ENCODE measurements around the gene DEDD2.
A peak's percentile ranks its signal among the peaks of the same experiment; 100 is the strongest.

The DEDD2 gene

DNA sequence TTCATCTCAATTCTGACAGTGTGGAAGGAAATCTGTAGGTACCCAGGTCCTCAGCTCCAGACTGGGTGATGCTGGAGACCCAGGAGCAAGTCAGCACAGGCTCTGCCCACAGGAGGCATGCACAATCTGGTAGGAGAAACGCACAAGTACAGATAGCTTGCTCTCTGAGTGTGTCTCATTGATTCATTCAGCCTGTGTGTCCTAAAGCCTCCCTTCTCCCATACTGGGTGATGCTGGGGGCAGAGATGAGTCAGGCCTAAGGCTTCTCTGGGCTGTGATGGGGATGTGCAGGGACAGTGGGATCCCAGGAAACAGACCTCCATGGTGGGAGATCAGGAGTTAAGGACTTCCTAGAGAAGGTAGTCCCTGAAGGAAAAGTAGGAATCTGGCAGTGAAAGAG lies 9.4 kb upstream of the DEDD2 start:
- DNase-seq = no peak

DNA sequence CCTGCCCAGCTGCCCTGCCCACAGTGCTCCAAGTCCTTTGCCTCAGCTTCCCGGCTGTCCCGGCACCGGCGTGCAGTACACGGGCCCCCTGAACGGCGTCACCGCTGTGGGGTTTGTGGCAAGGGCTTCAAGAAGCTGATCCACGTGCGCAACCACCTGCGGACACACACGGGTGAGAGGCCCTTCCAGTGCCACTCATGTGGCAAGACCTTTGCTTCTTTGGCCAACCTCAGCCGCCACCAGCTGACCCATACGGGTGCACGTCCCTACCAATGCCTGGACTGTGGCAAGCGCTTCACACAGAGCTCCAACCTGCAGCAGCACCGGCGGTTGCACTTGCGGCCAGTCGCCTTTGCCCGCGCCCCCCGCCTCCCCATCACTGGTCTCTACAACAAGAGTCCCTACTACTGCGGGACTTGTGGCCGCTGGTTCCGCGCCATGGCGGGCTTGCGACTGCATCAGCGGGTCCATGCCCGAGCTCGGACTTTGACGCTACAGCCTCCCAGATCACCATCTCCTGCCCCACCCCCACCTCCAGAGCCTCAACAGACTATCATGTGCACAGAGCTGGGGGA lies 8.3 kb upstream of the DEDD2 start:
- no peak for DNase-seq

DNA sequence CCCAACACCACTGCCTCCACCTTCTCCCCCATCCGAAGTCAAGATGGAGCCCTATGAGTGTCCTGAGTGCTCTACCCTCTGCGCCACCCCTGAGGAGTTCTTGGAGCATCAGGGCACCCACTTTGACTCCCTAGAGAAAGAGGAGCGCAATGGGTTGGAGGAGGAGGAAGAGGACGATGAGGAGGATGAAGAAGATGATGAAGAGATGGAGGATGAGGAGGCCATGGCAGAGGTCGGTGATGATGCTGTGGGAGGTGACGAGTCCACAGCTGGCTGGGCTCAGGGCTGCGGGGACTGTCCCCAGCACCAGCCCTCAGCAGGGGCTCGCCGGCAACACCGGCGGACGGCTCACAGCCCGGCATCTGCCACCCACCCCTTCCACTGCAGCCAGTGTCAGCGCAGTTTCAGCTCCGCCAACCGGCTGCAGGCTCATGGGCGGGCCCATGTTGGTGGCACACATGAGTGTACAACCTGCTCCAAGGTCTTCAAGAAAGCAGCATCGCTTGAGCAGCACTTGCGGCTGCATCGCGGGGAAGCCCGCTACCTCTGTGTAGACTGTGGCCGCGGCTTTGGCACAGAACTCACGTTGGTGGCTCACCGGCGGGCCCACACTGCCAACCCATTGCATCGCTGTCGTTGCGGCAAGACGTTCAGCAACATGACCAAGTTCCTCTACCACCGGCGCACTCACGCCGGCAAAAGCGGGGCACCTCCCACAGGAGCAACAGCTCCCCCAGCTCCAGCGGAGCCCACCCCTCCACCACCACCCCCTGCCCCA lies 7.7 kb upstream of the DEDD2 start:
- DNase-seq = no peak

DNA sequence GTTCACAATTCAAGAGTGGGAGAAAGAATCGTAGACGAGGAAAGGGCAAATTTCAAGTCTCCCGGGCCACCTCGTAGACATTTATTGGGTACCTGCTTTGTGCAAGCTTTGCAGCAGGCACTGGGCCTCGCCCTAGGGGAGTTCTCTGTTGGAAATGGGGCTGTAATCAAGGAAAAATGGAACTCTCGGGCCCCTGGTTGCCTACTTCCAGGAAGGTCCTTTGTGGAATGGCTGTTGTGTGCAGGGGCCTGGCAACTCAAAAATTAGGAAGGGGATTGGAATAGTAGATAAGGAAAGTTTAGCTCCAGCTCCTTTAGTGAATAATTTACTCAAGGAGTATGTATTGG lies 3.2 kb upstream of the DEDD2 start:
- no peak for DNase-seq

DNA sequence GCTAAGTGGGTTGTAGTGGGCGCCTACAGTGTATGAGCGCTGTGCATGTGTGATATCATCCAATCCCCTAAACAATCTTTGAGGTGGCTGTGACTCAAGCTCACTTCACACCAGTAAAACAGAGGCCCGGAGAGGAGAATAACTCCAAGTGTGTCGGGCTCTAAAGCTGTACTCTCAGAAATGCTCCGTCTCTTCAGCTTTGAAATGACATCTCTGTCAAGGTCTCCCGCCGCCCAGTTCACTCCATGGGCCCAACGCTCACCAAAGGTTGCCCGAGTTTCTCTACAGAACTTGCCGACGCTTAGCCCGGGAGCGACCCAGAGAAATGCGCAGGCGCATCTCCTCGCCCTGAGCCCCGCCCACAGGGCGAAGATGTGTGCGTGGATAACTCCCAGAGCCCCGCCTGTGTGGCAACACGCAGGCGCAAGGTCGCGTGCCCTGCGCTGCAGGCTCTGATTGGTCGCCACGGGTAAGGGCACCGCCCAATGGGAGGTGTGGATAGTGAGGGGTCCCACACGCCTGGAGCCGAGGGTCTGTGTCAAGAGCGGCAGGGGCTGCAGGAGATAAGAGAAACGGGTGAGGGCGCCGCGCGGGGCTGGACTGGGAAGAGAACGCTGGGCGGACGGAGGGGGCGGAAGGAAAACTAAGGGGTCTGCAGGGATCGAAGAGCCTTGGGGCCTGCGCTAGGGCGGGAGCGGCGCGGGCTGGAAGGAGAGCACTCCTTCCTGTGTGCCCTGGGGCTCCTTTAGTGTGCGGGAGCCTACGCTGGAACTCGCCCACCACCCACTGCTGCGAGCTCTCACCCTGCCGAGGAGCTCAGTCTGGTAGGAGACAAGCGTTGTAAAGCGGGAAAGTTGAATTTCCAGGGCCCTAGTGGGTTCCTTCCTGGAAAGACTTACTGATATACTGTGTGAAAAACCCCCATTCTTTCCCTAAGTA lies 2.6 kb upstream of the DEDD2 start, which contains the start of gene ZNF526:
ZNF526 (plus strand) TSS at position 501 of the 939 bp plus-strand sequence. CDS start 4,092 bp downstream, outside the sequence.
- peak; percentile 100 for DNase-seq

DNA sequence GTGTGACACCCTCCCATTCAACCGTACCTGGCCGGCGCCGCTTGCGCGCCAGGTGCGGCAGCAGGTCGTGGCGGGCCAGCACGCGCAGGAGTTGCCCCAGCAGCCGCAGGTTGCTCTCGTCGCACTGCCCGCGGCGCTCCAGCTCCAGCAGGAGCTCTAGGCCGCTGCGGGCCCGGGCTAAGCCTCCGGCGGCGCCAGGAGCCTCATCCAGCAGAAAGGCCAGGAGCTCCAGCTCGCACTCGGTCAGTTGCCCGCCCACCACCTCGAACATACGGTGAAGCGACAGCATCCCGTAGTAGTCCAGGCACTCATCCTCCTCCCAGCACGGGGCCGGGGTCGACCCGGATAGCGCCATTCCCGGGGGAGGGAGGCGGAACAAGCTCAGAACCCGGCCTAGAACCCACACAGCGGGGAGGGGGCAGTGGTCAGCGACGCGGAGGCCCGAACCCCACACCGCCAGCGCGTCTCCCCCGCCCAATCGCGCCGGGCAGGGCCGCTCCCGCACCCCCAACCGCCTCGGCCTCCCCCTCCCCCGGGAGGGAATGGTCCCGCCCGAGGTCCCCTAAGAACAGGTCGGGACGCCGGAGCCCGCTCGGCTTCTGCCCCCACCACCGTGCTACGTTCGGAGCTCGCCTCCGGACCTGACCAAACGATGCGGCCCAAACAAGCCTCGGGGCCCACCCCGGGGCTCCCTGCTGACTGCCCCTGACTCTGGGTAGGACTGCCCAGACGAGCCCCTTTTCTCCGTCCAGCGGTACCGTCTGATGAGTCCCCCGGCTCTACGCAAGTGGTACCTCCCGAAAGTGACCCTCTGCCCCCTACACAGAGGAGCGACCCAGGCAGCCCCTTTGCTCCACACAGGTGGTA lies 591 bp downstream of the DEDD2 start:
- DNase-seq = peak; percentile 79

DNA sequence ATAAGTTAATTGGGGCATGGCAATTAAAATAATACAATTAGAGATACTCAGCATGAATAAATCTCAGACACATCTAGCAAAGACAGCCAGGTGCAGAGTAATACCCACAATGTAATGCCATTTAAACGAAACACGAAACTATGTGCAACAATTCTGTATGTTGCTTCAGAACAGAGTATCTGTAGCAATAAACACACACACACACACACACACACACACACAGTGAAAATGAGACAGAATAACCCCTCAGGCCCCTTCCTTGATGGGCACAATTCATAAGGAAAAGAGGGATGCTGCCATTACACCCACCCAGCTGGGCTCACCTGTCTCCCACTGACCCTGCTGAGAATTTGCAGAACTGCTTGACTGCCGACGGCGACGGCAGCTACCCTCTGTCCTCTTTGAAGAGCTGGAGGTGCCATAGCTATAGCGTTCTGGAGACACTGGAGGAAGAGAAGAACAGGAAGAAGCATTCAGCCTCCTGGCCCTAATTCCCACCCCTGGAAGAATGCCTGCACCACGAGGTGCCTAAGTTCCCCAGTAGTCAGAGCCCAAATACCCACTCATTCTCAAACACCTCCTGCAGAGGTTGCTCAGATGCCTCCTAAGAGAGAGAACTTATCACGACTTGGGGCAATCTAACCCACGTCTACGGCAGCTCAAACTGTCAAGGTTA lies 2.5 kb downstream of the DEDD2 start:
- no peak for DNase-seq

DNA sequence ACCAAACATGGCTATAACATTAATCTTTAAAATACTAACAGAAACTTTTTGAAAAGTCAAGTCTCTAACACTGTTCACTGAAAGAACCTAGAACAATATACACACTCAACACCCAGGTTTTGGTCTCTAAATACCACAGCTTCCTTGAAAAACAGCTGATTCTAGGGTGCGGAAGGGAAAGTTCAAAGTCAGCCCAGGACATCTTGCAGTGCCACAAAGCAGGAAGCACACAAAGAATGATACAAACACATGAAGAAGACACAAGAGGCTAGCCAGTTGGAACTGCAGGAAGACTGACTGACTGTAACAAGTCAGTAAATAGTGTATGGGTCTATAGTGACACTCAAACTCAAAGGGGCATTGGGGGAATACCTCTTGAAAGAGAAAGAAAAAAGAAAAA lies 4.6 kb downstream of the DEDD2 start:
- no peak for DNase-seq

DNA sequence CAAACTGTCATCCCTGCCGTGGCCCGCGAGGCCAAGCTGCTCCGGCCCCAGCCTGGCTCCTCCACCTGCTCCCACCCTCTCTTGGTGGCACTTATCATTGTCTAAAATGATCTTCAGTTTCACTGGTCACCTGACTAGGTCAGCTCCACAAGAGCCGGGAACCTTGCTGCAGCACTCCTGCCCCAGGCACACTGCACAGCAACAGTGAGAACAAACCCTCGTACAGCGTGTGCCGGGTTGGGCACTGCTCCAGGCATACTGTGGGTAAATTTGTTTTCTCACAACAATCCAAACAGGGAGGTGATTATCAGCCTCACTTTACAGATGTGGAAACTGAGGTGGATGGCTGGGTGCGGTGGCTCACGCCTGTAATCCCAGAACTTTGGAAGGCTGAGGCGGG lies 8.9 kb downstream of the DEDD2 start:
- DNase-seq = no peak

DNA sequence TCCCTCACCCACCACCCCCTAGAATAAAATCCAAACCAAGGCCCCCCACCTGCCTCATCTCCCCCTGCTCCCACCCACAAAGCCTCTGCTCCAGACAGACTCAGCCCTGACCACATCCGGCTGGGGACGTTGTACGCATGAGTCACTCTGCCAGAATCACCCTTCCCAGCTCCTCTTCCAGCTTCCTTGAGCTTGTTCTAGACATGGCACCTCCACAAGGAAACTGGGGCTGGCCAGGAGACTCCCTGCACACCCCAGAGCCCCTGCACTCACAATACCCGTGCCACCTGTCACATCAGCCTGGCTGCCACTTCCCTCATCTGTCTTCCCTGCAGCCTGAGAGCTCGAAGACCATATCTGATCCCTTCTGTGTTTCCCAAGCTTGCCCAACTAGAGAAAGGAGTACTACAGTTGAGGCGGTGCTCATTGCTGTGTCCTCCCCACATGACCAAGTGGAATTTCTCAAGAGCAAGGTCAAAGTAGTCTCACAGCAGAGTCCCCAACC lies 9.7 kb downstream of the DEDD2 start:
- DNase-seq = peak; percentile 79

DNA sequence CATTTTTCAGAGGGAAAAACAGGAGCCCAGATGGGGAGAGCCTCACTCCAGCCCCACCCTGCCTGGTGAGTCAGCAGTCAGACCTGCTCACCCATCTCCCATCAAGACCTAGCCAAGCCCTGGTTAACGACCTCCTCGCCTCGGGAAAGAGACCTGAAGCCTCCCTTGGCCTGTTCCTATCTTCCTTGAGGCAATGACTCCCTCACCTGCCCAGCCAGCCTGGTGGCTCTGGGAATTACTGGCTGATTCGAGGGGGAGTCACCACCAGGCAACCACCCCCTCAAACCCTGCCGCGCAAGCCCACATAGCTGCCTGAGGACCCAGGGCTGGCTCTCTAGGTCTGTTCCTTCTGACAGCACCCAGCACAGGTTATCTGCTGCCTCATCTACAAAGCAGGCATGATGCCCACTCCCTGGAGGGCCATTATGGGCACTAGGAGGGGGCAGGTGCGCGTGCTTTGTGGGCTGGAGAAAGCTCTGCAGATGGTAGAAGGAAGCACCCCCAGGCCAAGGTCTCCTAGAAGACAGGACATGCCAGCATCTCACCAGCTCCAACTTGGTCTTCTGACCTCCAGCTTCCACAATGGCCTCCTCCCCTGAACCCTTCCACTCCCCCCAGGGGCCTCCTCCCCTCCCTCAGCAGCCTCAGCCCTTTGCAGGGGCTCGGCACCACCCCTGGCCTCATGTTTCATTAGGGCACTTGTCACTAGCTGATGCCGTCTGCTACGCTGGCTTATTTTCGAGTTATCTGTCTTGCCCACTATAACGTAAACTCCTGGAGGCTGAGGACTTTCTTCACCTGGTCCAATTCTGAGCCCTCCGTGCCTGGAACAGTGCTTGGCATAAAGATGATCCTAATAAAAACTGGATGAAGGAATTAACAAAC lies 10.4 kb downstream of the DEDD2 start:
- peak; percentile 88 for DNase-seq

DNA sequence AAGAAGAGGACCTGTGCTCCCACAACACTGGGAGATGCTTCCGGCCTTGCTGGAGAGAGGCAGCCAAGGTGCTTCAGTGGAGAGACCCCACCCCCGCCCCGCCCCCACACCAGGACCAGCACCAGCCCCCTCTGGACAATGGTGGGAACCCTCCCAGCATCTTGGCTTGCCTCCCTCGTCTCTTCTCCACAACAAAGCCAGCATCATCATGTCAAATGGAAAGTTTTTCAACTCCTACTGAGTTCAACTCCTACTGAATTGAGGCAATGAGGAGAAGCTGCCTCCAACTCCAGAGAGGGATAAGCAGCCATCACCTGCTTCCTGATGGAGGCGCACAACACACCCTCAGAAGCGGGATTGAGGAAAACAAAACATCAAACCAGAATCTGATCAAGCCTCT lies 12.8 kb downstream of the DEDD2 start:
- no peak for DNase-seq

DNA sequence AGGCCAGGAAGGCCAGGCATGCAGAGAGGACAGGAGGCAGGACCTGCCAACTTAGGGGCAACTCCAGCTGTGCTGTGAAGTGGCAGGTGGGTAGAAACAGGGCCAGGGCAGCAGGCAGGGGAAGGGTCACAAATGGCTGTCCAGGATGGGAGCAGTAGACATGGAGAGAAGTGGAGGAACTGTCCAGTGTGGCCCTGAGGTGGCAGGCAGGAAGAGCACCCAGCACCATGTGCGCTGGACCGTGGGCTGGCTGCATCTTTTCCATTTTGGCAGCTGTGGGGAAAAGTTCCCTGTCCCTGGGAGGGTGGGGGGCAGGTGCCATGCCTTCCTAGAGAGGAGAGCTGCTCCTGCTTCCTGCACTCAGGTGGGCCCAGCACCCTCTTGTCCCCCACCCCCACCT lies 13.8 kb downstream of the DEDD2 start:
- no peak for DNase-seq

DNA sequence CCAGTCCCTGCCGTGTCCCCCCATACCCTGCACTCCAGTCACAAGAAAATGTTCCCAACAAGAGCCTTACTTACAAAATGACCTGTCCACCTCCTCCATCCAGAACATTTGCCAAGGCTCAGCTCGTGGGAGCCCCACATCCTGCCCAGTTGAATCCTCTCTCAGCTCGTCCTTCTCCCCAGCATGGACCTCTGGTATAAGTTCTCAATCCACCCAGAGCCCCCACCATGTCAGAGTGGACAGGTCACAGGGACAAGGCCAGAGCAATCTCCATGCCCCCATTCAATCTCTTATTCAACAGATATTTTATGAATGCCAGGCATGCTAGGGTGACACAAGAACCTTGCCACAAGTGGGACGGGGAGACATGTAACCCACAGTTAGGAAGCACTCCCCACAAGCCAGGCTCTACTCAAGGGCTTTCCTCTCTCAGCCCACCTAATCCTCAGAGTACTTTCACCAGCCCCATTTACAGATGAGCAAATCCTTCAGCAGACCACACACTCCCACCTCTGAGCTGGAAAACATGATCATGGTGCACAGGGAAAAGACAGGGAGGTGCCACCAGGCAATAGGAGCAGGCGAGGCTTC lies 15.1 kb downstream of the DEDD2 start:
- DNase-seq = no peak

DNA sequence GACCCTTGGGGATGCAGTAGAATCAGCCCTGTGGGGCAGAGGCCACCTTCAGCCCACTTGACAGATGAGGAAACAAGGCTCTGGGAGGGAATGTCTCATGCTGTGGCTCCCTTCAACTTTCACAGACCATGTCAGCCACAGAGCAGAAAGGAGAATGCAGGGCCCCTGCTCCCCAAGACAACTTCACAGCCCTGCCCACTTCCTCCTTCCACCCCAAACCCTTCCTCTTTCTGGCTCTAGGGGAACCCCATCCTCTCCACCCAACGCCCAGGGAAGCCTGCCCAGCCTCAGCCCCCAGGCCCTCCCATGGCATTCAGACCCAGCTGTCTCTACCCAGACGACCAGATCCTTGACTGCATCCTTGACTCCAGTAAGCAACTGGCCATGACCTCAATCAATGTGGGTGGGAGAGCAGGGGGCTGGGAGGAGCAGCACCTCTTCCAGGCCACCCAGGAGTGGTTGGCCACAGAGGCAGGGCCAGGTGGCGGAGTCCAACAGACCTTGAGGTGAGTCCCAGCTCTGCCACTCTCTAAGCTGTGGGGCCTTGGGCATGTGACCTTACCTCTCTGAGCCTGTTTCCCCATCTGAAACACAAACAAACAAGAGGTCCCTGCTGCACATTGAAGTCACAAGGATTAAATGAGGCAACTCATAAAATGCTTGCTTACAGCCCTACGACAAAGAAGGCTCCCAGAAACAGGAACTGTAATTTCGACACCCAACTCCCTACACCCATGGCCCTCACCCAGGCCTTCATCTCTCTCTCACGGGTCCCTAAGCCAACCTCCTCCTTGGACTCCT lies 15.8 kb downstream of the DEDD2 start:
- DNase-seq = no peak

DNA sequence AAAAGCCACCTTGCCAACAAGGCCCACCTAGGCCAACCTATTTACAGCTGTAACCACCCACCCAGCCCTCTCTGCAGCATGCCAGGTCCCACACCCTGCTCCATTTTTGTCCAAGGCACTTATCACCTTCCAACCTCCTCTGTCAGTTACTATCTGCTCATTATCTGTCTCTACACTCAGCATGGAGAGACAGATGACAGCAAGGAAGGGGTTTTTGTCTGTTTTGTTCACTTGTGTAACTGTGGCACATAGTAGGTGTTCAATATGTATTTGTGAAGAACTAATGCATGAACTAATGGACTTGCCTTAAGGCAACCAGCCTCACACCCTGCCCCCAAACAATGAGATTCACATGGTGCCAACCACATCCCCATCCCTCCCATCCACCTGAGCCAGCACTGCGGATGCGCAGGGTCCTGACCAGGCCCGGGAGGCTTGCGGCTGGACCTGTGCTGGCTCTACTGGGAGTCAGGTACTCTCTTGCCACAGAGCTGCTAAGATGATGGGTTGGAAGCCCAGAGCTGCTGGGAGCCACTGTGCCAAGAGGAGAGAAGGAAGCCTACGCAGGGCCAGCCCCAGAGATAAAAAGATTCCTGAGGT lies 17.3 kb downstream of the DEDD2 start:
- DNase-seq = no peak

DNA sequence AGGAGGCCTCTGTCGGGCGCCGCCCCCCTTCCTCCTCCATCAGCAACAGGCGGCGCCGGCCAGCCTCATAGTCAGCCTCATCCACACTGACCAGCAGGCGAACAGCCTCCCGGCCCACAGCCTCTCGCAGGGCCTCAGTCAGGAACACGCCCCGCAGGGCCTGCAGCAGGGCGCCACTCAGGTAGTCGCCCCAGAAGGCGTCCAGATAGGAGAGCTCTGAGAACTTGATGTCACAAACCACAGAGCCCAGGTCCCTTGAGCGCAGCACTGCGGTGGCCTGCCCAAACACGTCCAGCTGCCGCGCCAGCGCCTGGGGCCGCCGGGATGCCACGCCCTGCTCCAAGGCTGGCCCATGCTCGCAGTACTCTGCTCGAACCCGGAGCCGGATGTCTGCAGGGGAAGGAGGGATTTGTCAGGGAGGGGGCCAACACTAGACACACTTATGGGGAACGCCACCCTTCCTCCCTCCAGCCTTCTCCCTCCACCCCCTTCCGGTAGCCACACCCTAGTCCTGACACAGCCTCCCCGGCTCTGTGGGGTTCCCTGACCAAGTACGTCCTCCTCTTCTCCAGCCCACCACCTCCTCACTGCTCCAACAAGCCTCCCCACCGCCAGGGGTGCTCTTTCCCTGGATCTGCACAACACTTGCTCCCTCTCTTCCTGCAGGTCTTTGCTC lies 17.9 kb downstream of the DEDD2 start:
- no peak for DNase-seq

DNA sequence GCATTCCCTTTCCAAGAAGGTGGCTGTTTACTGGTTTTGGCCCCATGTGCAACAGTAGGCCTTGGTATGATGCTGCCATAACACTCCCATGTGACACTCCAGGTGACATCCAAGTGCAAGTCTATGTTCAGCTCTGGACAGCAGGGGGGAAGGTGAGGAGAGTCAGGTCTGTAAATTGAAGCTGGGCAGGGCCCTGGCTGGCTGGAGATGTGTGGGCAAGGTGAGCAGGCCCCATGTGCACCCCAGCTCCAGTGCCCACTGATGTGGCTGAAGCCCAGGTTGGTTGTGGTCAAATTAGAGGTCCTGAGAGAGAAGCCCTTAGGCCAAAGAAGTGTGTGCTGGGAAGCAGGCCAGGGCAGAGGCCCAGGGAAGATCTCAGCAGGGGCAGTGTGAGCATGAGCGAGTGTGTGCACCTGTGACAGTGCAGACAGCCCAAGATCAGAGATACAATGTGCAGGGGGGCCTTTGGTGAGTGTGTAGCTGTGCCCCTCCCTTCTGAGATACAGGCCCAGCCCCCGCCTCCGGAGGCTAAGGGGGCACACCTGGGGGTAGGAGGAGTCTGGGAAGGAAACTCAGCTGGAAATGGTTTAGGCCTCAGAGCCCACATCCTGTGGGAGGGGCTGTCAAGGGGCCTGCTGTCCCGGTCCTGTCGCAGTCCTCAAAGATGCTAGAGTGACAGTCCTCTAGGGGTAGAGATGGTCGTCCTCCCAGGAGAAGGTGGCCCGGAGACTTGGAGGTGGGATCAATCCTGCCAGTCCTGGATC lies 18.6 kb downstream of the DEDD2 start:
- DNase-seq = no peak

All from islet precursor cell (in vitro differentiated cells).